Upper lobe of right lung (tissue), 1 donor: ENCODE results near the gene TIMP3. TPM values are rescaled to one million over a fixed set of nuclear protein-coding genes. Genes with fewer than 3 reads are reported as not detected.

ENCODE experiments used
- ATAC-seq: fragments of 200-7000 bp; cut with Tn5 transposase; one replicate; pipeline ENCODE4 v1.9.1; 2020; ENCODE audit warnings: mild to moderate bottlenecking, moderate library complexity
- DNase-seq: peaks from one replicate; pipeline ENCODE4 v3.0.0-alpha.2; 2020
- H3K27ac ChIP-seq: fragments of 200-600 bp; one replicate; pipeline ENCODE4 v1.8.0; 2022
- H3K27me3 ChIP-seq: fragments of 200-600 bp; one replicate; pipeline ENCODE4 v1.8.0; 2022; ENCODE audit warnings: mild to moderate bottlenecking
- H3K36me3 ChIP-seq: fragments of 200-600 bp; one replicate; pipeline ENCODE4 v1.8.0; 2022
- H3K4me1 ChIP-seq: fragments of 200-600 bp; one replicate; pipeline ENCODE4 v1.8.0; 2022
- H3K4me3 ChIP-seq: fragments of 200-600 bp; one replicate; pipeline ENCODE4 v1.8.0; 2022; ENCODE audit warnings: mild to moderate bottlenecking
- H3K9me3 ChIP-seq: fragments of 200-600 bp; one replicate; pipeline ENCODE4 v1.8.0; 2022
- CTCF ChIP-seq: fragments of 200-600 bp; IDR thresholded peaks from one replicate; pipeline ENCODE4 v1.8.0; 2022; ENCODE audit warnings: antibody characterized with exemption
- intact Hi-C: fragments of 100-400 bp; cut with DNase I; formaldehyde crosslinking; loops from one replicate; pipeline ENCODE4 v1.11.0; 2022
- total RNA-seq: library from RNA; stranded (reverse); fragmentation: NEBNext Ultra II Directional; extraction: Animal tissue kit (Norgen Biotek cat#: 25700); gene quantifications from one replicate; pipeline ENCODE4 v1.2.1, GENCODE V29; 2021
- donor health status: DM: no; HTN: yes; CAD: no; lungs with severe emphysema.

The TIMP3 gene
- total RNA-seq, 1 donor from 2014 or later, result 749 TPM

- Histone ChIP-seq H3K27me3 (no peaks in the 10 kb centered on the region), H3K9me3 (no peaks in the 10 kb centered on the region), H3K4me1 (peaks cover 54% of the 10 kb centered on the region), H3K27ac (no peak overlapping the region), H3K36me3 (peaks cover 57% of the 10 kb centered on the region), H3K4me3 (peak overlapping the region; percentile 73)
- intact Hi-C loops, result no loop called here
- DNase-seq (no peak), ATAC-seq (no peak)
- TF ChIP-seq CTCF, result no peak
These were observed 4.8 kb downstream of the TIMP3 start for GRCh38 chr22:32806296-32806695.

- H3K4me1 ChIP-seq, result peaks cover 65% of the 10 kb centered on the region
- no peaks in the 10 kb centered on the region for H3K27me3 ChIP-seq
- H3K4me3 ChIP-seq, result peak overlapping the region; percentile 16
- no peak for TF ChIP-seq CTCF
- H3K36me3 ChIP-seq, result peaks cover 59% of the 10 kb centered on the region
- ATAC-seq (no peak), DNase-seq (no peak)
- intact Hi-C loops, result no loop called here
- no peaks in the 10 kb centered on the region for H3K9me3 ChIP-seq
- peak overlapping the region; percentile 24 for H3K27ac ChIP-seq
These were observed 6.5 kb downstream of the TIMP3 start for GRCh38 chr22:32808038-32808445.

GRCh38 chr22:32809786-32810554, 8.5 kb downstream of the TIMP3 start:
- TF ChIP-seq CTCF, result no peak
- ATAC-seq (no peak), DNase-seq (no peak)
- no peaks in the 10 kb centered on the region for H3K27me3 ChIP-seq
- H3K36me3 ChIP-seq, result peaks cover 50% of the 10 kb centered on the region
- peak overlapping the region; percentile 2 for H3K4me3 ChIP-seq
- peaks cover 78% of the 10 kb centered on the region for H3K4me1 ChIP-seq
- H3K27ac ChIP-seq, result no peak overlapping the region
- H3K9me3 ChIP-seq, result no peaks in the 10 kb centered on the region
- intact Hi-C loops, result no loop called here

GRCh38 chr22:32810555-32811133, 9.1 kb downstream of the TIMP3 start:
- peak; percentile 13 for ATAC-seq
- Histone ChIP-seq H3K4me1 (peaks cover 82% of the 10 kb centered on the region), H3K36me3 (peaks cover 52% of the 10 kb centered on the region), H3K9me3 (no peaks in the 10 kb centered on the region), H3K27ac (no peak overlapping the region), H3K27me3 (no peaks in the 10 kb centered on the region), H3K4me3 (no peak overlapping the region)
- DNase-seq, result no peak
- intact Hi-C loops, result no loop called here
- no peak for TF ChIP-seq CTCF

- DNase-seq (no peak), ATAC-seq (no peak)
- TF ChIP-seq CTCF, result no peak
- H3K36me3 ChIP-seq, result peaks cover 53% of the 10 kb centered on the region
- H3K27ac ChIP-seq, result no peak overlapping the region
- intact Hi-C loops, result no loop called here
- H3K4me1 ChIP-seq, result peaks cover 80% of the 10 kb centered on the region
- no peaks in the 10 kb centered on the region for H3K27me3 ChIP-seq
- H3K4me3 ChIP-seq, result no peak overlapping the region
- H3K9me3 ChIP-seq, result no peaks in the 10 kb centered on the region
These were observed 10.5 kb downstream of the TIMP3 start for GRCh38 chr22:32811788-32812545.
